ENCODE results near the gene XAGE1B. TPM values are rescaled to one million over a fixed set of nuclear protein-coding genes. Genes with fewer than 3 reads are reported as not detected.

Gene XAGE1B
- total RNA-seq, 1 donor from 2014 or later = 5.5 TPM

Other genes starting within 250 kb of the XAGE1B start
- gene XAGE2, start 148.0 kb downstream of the XAGE1B start, total RNA-seq (ENCODE audit: insufficient read depth, low replicate concordance) = not detected
- gene XAGE1A, start 21.3 kb downstream of the XAGE1B start, total RNA-seq (ENCODE audit: insufficient read depth, low replicate concordance) = not detected
- gene SSX7, start 137.8 kb upstream of the XAGE1B start, total RNA-seq (ENCODE audit: insufficient read depth, low replicate concordance) = not detected
- not detected for gene SSX2, start 190.1 kb upstream of the XAGE1B start, total RNA-seq (ENCODE audit: insufficient read depth, low replicate concordance)
- not detected for gene SSX2B, start 234.2 kb upstream of the XAGE1B start, total RNA-seq (ENCODE audit: insufficient read depth, low replicate concordance)

All from umbilical cord (tissue), 1 donor.